HCT116 (cell line): ENCODE measurements around the gene INPP5F. TPM values are rescaled to one million over a fixed set of nuclear protein-coding genes. Genes with fewer than 3 reads are reported as not detected.

ENCODE experiments used
- ATAC-seq: fragments of 200-7000 bp; cut with Tn5 transposase; 2 replicates; pipeline ENCODE4 v1.9.1; 2020; ENCODE audit warnings: mild to moderate bottlenecking, moderate library complexity
- BruUV-seq: library from RNA; stranded (reverse); fragments of 400-500 nt; replicated peaks from 2 replicates; lab custom pipeline; 2021; lab: Mats Ljungman, UMichigan
- CTCF ChIA-PET: fragments of 300-600 bp; sonication (Branson Sonifier 250); formaldehyde crosslinking; loops from one replicate; lab custom pipeline; 2021; ENCODE audit warnings: antibody characterized with exemption; lab: Charles Lee
- POLR2A ChIA-PET: fragments of 300-600, 350-600 bp; sonication (Branson Sonifier 250); formaldehyde crosslinking; loops from one replicate; lab custom pipeline; 2021; ENCODE audit warnings: antibody characterized with exemption; lab: Charles Lee
- RAD21 ChIA-PET, 2 experiments: fragments of 300-600 bp; sonication (Branson Sonifier 250); formaldehyde crosslinking; loops; one replicate each; lab custom pipeline; 2023; ENCODE audit warnings: low total read pairs in 2 of 2; ENCODE audit not compliant: uncharacterized antibody in 2 of 2, unreplicated experiment in 2 of 2, low non-redundant PET in 1 of 2; lab: Charles Lee
- DNase-seq: peaks from one replicate; pipeline ENCODE4 v3.0.0-alpha.2; 2010; ENCODE audit warnings: low read depth, low spot score
- H2AFZ ChIP-seq: fragments of 200-600 bp; shearing (Covaris generic), sonication (generic); 2 replicates; pipeline ENCODE4 v1.6.1; 2017; ENCODE audit warnings: low read depth, mixed run types, mixed read lengths, antibody characterized with exemption, low read length; ENCODE audit not compliant: poor library complexity, severe bottlenecking
- H3K27ac ChIP-seq: 2 replicates; pipeline ENCODE4 v1.5.1; 2012; ENCODE audit warnings: low read depth, low read length
- H3K27me3 ChIP-seq: fragments of 200-600 bp; sonication (generic); 2 replicates; pipeline ENCODE4 v1.6.1; 2016; ENCODE audit warnings: mixed run types, low read length, mixed read lengths; ENCODE audit not compliant: insufficient read depth
- H3K36me3 ChIP-seq, 2 experiments: fragments of 200-500 bp in 1 of 2; fragments of 200-600 bp in 1 of 2; sonication (Bioruptor generic) in 1 of 2; sonication (generic) in 1 of 2; 2 replicates each; pipeline versions ENCODE4 v1.5.1 to v1.6.1; 2014 to 2016; ENCODE audit warnings: low read length in 2 of 2, inconsistent platforms in 1 of 2, mixed read lengths in 1 of 2, mixed run types in 1 of 2; ENCODE audit not compliant: insufficient read depth in 2 of 2, control insufficient read depth in 1 of 2
- H3K4me1 ChIP-seq, 2 experiments: fragments of 200-600 bp in 1 of 2; sonication (generic) in 1 of 2; 2 replicates each; pipeline versions ENCODE4 v1.5.1 to v1.6.1; 2012 to 2017; ENCODE audit warnings: low read length in 2 of 2, inconsistent platforms in 1 of 2, mild to moderate bottlenecking in 1 of 2, mixed read lengths in 1 of 2, mixed run types in 1 of 2, moderate library complexity in 1 of 2; ENCODE audit not compliant: insufficient read depth in 2 of 2, control insufficient read depth in 1 of 2
- H3K4me2 ChIP-seq: fragments of 200-600 bp; sonication (generic); 2 replicates; pipeline ENCODE4 v1.6.1; 2017; ENCODE audit warnings: mixed run types, low read length, mixed read lengths
- H3K4me3 ChIP-seq, 2 experiments: fragments of 200-600 bp in 1 of 2; sonication (generic) in 1 of 2; replicated peaks in 1 of 2; 2 replicates each; pipeline ENCODE4 v1.5.1; 2011 to 2016; ENCODE audit warnings: low read length in 2 of 2, control low read depth in 1 of 2, low read depth in 1 of 2, mild to moderate bottlenecking in 1 of 2, mixed read lengths in 1 of 2, mixed run types in 1 of 2
- H3K79me2 ChIP-seq: fragments of 200-600 bp; sonication (generic); 2 replicates; pipeline ENCODE4 v1.6.1; 2017; ENCODE audit warnings: mild to moderate bottlenecking, mixed run types, low read length, moderate library complexity, mixed read lengths; ENCODE audit not compliant: insufficient read depth
- H3K9ac ChIP-seq: fragments of 200-600 bp; sonication (generic); 2 replicates; pipeline ENCODE4 v1.6.1; 2016; ENCODE audit warnings: low read length, mixed read lengths
- H3K9me2 ChIP-seq: fragments of 200-600 bp; sonication (generic), shearing (Covaris generic); 2 replicates; pipeline ENCODE4 v1.6.1; 2017; ENCODE audit warnings: mixed run types, mild to moderate bottlenecking, moderate library complexity; ENCODE audit not compliant: insufficient read depth
- H3K9me3 ChIP-seq, 2 experiments: fragments of 200-500 bp in 1 of 2; fragments of 200-600 bp in 1 of 2; sonication (Bioruptor generic) in 1 of 2; sonication (generic) in 1 of 2; 2 replicates each; pipeline ENCODE4 v1.6.1; 2014 to 2017; ENCODE audit warnings: low read length in 2 of 2, mixed read lengths in 2 of 2, inconsistent platforms in 1 of 2, low read depth in 1 of 2, mild to moderate bottlenecking in 1 of 2, mixed run types in 1 of 2, moderate library complexity in 1 of 2; ENCODE audit not compliant: control insufficient read depth in 1 of 2, insufficient read depth in 1 of 2
- H4K20me1 ChIP-seq: fragments of 200-600 bp; sonication (generic), shearing (Covaris generic); 2 replicates; pipeline ENCODE4 v1.6.1; 2017; ENCODE audit warnings: mixed run types, mild to moderate bottlenecking, moderate library complexity; ENCODE audit not compliant: insufficient read depth
- ATF3 ChIP-seq: IDR thresholded peaks from 2 replicates; pipeline ENCODE4 v1.6.1; 2012
- CBX3 ChIP-seq: IDR thresholded peaks from 2 replicates; pipeline ENCODE4 v1.6.1; 2012; ENCODE audit warnings: low read depth
- CEBPB ChIP-seq: IDR thresholded peaks from 2 replicates; pipeline ENCODE4 v1.6.1; 2012; ENCODE audit warnings: low read depth
- EGR1 ChIP-seq: IDR thresholded peaks from 2 replicates; pipeline ENCODE4 v1.6.1; 2012; ENCODE audit warnings: low read depth
- EZH2 ChIP-seq: fragments of 200-600 bp; sonication (generic); IDR thresholded peaks from 2 replicates; pipeline ENCODE4 v1.6.1; 2017; ENCODE audit warnings: antibody characterized with exemption, mixed run types
- EZH2phosphoT487 ChIP-seq: fragments of 200-600 bp; IDR thresholded peaks from 2 replicates; pipeline ENCODE4 v1.6.1; 2018; ENCODE audit warnings: antibody characterized with exemption, borderline replicate concordance
- FOSL1 ChIP-seq: IDR thresholded peaks from 2 replicates; pipeline ENCODE4 v1.6.1; 2012; ENCODE audit warnings: low read depth
- JUND ChIP-seq: IDR thresholded peaks from 2 replicates; pipeline ENCODE4 v1.6.1; 2012
- POLR2A ChIP-seq: IDR thresholded peaks from 2 replicates; pipeline ENCODE4 v1.7.0; 2011; ENCODE audit warnings: borderline replicate concordance; ENCODE audit not compliant: insufficient read depth, insufficient read length; ENCODE audit errors: extremely low read depth
- POLR2AphosphoS5 ChIP-seq: IDR thresholded peaks from 2 replicates; pipeline ENCODE4 v1.6.1; 2011; ENCODE audit warnings: mild to moderate bottlenecking, low read depth, low read length, moderate library complexity
- RAD21 ChIP-seq: IDR thresholded peaks from 2 replicates; pipeline ENCODE4 v1.6.1; 2012; ENCODE audit warnings: low read depth, mild to moderate bottlenecking
- REST ChIP-seq: IDR thresholded peaks from 2 replicates; pipeline ENCODE4 v1.6.1; 2012; ENCODE audit warnings: low read depth
- SIN3A ChIP-seq: IDR thresholded peaks from 2 replicates; pipeline ENCODE4 v1.6.1; 2012; ENCODE audit warnings: low read depth
- ZFX ChIP-seq: fragments of 450-650 bp; IDR thresholded peaks from 2 replicates; pipeline ENCODE4 v1.6.1; 2017
- ZNF274 ChIP-seq: fragments of 200-500 bp; sonication (Bioruptor generic); IDR thresholded peaks from 2 replicates; pipeline ENCODE4 v1.6.1; 2014; ENCODE audit warnings: mild to moderate bottlenecking, low read depth, low read length, inconsistent platforms
- intact Hi-C: fragments of 100-400 bp; cut with micrococcal nuclease; formaldehyde crosslinking; loops from 2 replicates; pipeline ENCODE4 v1.10.0; 2022
- total RNA-seq: library from RNA; stranded (reverse); gene quantifications from one replicate; pipeline ENCODE4 v1.2.1, GENCODE V29; 2021; ENCODE audit not compliant: unreplicated experiment
- TF ChIP-seq, protein P1 (sequence below), 3 experiments: fragments of 200-600 bp in 1 of 3; sonication (generic) in 1 of 3; IDR thresholded peaks in 2 of 3; conservative IDR thresholded peaks in 1 of 3; 2 replicates each; pipeline ENCODE4 v1.5.1; 2012 to 2017; ENCODE audit warnings: low read depth in 2 of 3, low read length in 2 of 3, antibody characterized with exemption in 1 of 3, borderline replicate concordance in 1 of 3, control low read depth in 1 of 3, mild to moderate bottlenecking in 1 of 3, mixed read lengths in 1 of 3, mixed run types in 1 of 3, moderate library complexity in 1 of 3; ENCODE audit not compliant: insufficient read depth in 1 of 3
- TF ChIP-seq, protein P2 (sequence below): IDR thresholded peaks from 2 replicates; pipeline ENCODE4 v1.6.1; 2012

Gene INPP5F
- total RNA-seq, 1 experiment from 2014 or later = 21.6 TPM

DNA sequence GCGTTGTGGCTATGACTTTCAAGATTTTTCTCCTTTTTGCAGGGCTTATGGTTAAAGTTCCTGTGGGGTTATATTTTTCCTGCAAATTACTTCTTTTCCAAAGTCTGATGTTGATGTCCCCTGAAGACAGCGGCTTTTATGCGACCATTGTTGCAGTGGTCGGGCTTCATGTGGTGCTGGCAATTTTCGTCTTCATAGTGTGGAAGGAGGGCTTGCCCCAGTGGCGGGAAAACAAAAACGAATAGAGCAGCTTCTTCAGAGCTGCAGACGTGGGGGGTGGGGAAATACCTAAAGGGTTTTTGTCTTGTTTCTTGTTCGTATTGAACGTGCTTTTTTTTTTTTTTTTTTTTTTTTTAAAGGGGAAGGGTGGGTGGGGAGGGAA is 93.0 kb downstream of the INPP5F start:
- POLR2A ChIA-PET = no interaction called here
- no peaks in the 10 kb centered on the region for H3K4me1 ChIP-seq
- CTCF ChIA-PET = no interaction called here
- ATAC-seq (no peak), DNase-seq (no peak)
- H3K9me3 ChIP-seq = no peaks in the 10 kb centered on the region
- H3K9ac ChIP-seq = no peak overlapping the region
- no peak overlapping the region for H3K4me3 ChIP-seq
- H2AFZ ChIP-seq = no peak overlapping the region
- no peak overlapping the region for H3K4me2 ChIP-seq
- H3K79me2 ChIP-seq = no peaks in the 10 kb centered on the region
- H3K27ac ChIP-seq = no peak overlapping the region
- no peak for TF ChIP-seq CEBPB
- TF ChIP-seq FOSL1 = no peak
- no peak for TF ChIP-seq EZH2
- TF ChIP-seq CBX3 = no peak
- no peak for TF ChIP-seq JUND
- no peak for TF ChIP-seq EZH2phosphoT487
- no peaks in the 10 kb centered on the region for H3K27me3 ChIP-seq
- no peaks in the 10 kb centered on the region for H3K36me3 ChIP-seq
- H3K9me2 ChIP-seq = no peaks in the 10 kb centered on the region
- no peaks in the 10 kb centered on the region for H4K20me1 ChIP-seq
- no TSS peak for BruUV-seq
- RAD21 ChIA-PET = interaction anchor here in 1 of 2 experiments (0.7 kb wide), 1 partner anchor 11 kb away, joined by 3 read pairs; no protein-coding TSS in a partner anchor
- intact Hi-C loops = no loop called here

DNA sequence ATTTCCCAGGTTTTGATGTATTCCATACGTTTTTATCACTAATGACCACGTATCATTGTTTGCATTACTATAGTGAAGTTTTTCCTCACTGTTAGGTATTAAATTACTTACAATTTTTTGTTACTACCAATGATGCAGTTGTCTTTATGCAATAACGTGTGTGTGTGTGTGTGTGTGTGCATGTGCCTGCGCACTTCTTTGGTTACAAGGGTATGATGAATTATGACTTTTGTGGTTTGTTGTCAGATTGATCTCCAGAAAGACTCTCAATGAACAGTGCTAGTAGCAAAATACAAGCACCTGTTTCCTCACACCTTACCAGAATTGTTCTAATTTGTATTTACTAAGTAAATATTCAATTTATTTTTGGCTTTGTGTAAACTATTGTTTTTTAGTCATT is 95.3 kb downstream of the INPP5F start:
- Histone ChIP-seq H3K36me3 (no peaks in the 10 kb centered on the region), H3K9me3 (no peaks in the 10 kb centered on the region), H3K4me1 (no peaks in the 10 kb centered on the region), H4K20me1 (no peaks in the 10 kb centered on the region), H3K9me2 (no peaks in the 10 kb centered on the region), H3K4me2 (no peak overlapping the region), H3K9ac (no peak overlapping the region), H3K79me2 (no peaks in the 10 kb centered on the region), H3K27ac (no peak overlapping the region), H3K27me3 (no peaks in the 10 kb centered on the region), H2AFZ (no peak overlapping the region), H3K4me3 (no peak overlapping the region)
- ATAC-seq (no peak), DNase-seq (no peak)
- CTCF ChIA-PET = no interaction called here
- intact Hi-C loops = no loop called here
- no TSS peak for BruUV-seq
- RAD21 ChIA-PET = no interaction called here
- POLR2A ChIA-PET = no interaction called here
- no peak for TF ChIP-seq EZH2phosphoT487
- TF ChIP-seq FOSL1 = no peak
- no peak for TF ChIP-seq POLR2A
- no peak for TF ChIP-seq CBX3
- TF ChIP-seq RAD21 = no peak
- TF ChIP-seq POLR2AphosphoS5 = no peak
- TF ChIP-seq ATF3 = no peak
- TF ChIP-seq, protein P1, sequence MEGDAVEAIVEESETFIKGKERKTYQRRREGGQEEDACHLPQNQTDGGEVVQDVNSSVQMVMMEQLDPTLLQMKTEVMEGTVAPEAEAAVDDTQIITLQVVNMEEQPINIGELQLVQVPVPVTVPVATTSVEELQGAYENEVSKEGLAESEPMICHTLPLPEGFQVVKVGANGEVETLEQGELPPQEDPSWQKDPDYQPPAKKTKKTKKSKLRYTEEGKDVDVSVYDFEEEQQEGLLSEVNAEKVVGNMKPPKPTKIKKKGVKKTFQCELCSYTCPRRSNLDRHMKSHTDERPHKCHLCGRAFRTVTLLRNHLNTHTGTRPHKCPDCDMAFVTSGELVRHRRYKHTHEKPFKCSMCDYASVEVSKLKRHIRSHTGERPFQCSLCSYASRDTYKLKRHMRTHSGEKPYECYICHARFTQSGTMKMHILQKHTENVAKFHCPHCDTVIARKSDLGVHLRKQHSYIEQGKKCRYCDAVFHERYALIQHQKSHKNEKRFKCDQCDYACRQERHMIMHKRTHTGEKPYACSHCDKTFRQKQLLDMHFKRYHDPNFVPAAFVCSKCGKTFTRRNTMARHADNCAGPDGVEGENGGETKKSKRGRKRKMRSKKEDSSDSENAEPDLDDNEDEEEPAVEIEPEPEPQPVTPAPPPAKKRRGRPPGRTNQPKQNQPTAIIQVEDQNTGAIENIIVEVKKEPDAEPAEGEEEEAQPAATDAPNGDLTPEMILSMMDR (IDR thresholded peaks at IDR 0.05 in 2 of 3, conservative IDR thresholded peaks at IDR 0.05 in 1 of 3; ENCODE audit: borderline replicate concordance in 1 of 3, insufficient read depth in 1 of 3, low read depth in 2 of 3, low read length in 2 of 3) = no peak
- TF ChIP-seq SIN3A = no peak
- no peak for TF ChIP-seq REST
- TF ChIP-seq, protein P2, sequence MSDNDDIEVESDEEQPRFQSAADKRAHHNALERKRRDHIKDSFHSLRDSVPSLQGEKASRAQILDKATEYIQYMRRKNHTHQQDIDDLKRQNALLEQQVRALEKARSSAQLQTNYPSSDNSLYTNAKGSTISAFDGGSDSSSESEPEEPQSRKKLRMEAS = no peak
- TF ChIP-seq EZH2 = no peak
- TF ChIP-seq ZNF274 = no peak
- no peak for TF ChIP-seq EGR1
- no peak for TF ChIP-seq ZFX
